HFF-Myc (cell line): ENCODE data around the gene HRNR.

Experiments used
- DNase-seq: peaks from one replicate; pipeline ENCODE4 v3.0.0-alpha.2; 2011; ENCODE audit warnings: low read depth; ENCODE audit errors: extremely low read depth
- H3K4me3 ChIP-seq: replicated peaks from 2 replicates; pipeline ENCODE4 v1.5.1; 2011; ENCODE audit warnings: low read depth, mild to moderate bottlenecking, control low read depth, low read length
- CTCF ChIP-seq: IDR thresholded peaks from 2 replicates; pipeline ENCODE4 v1.5.1; 2012; ENCODE audit warnings: mild to moderate bottlenecking, low read depth, low read length, control low read depth; ENCODE audit errors: missing control alignments

Gene HRNR

GRCh38 chr1:152170287-152170905 is 53.6 kb downstream of the HRNR start:
- TF ChIP-seq CTCF, result no peak
- H3K4me3 ChIP-seq, result no peak overlapping the region
- no peak for DNase-seq

- no peak overlapping the region for H3K4me3 ChIP-seq
- no peak for DNase-seq
- no peak for TF ChIP-seq CTCF
Measured at GRCh38 chr1:152169366-152170025, 54.5 kb downstream of the HRNR start.

- no peak overlapping the region for H3K4me3 ChIP-seq
- TF ChIP-seq CTCF, result no peak
- DNase-seq, result no peak
Measured at GRCh38 chr1:152168535-152168868, 55.5 kb downstream of the HRNR start.

- no peak for TF ChIP-seq CTCF
- DNase-seq, result peak; percentile 54
- H3K4me3 ChIP-seq, result no peak overlapping the region
Measured at GRCh38 chr1:152167835-152168534, 56.0 kb downstream of the HRNR start.

GRCh38 chr1:152166966-152167365 is 57.0 kb downstream of the HRNR start:
- no peak for DNase-seq
- TF ChIP-seq CTCF, result no peak
- H3K4me3 ChIP-seq, result no peak overlapping the region

GRCh38 chr1:152165286-152166077 is 58.5 kb downstream of the HRNR start:
- no peak for TF ChIP-seq CTCF
- no peak overlapping the region for H3K4me3 ChIP-seq
- DNase-seq, result no peak
